Stimulated activated CD8-positive, alpha-beta memory T cell treated with anti-CD3 and anti-CD28 coated beads, Interleukin-12 subunit alpha, Interleukin-12 subunit beta, amount 100 ng/mL, for 1 hour (primary cell): ENCODE results near the gene PCDHGC3.

Source experiments
- DNase-seq: peaks from one replicate; pipeline ENCODE4 v3.0.0-alpha.2; 2020; ENCODE audit warnings: low read depth

The PCDHGC3 gene

DNA sequence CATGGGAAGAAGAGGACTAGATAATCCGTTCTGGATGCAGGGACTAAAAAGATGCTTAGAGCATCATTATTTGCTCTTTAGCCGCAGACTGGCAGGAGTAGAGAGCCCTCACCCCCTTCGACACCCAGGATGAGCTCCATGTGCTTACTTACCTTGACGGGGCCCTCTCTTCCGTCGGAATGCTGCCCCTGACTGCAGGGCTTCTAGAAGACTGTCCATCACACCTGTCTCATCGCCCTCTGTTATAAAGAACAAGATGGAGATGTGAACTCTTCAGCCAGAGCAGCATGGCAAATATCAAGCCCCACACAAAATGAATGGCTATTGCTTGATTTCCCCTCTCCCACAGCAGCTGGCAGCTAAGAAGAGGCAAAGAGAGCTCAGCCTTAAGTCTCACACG, 48.2 kb downstream of the PCDHGC3 start:
- no peak for DNase-seq

GRCh38 chr5:141524604-141525597, 49.1 kb downstream of the PCDHGC3 start:
- peak; percentile 26 for DNase-seq

GRCh38 chr5:141525653-141526052, 49.9 kb downstream of the PCDHGC3 start:
- DNase-seq = no peak

GRCh38 chr5:141527426-141527825, 51.7 kb downstream of the PCDHGC3 start:
- DNase-seq = no peak
